Left ventricle myocardium inferior (tissue), 1 donor: ENCODE data around the gene GNB1L. TPM values are rescaled to one million over a fixed set of nuclear protein-coding genes. Genes with fewer than 3 reads are reported as not detected.

Source experiments
- DNase-seq: peaks from one replicate; pipeline ENCODE4 v3.0.0-alpha.2; 2020
- H3K27ac ChIP-seq: fragments of 200-600 bp; replicated peaks from 2 replicates; pipeline ENCODE4 v1.8.0; 2021
- H3K27me3 ChIP-seq: fragments of 200-600 bp; 2 replicates; pipeline ENCODE4 v1.8.0; 2021; ENCODE audit warnings: low read depth
- H3K36me3 ChIP-seq: fragments of 200-600 bp; 2 replicates; pipeline ENCODE4 v1.8.0; 2021
- H3K4me1 ChIP-seq: fragments of 200-600 bp; 2 replicates; pipeline ENCODE4 v1.8.0; 2021
- H3K4me3 ChIP-seq: fragments of 200-600 bp; 2 replicates; pipeline ENCODE4 v1.8.0; 2021; ENCODE audit warnings: mild to moderate bottlenecking, moderate library complexity
- H3K9me3 ChIP-seq: fragments of 200-600 bp; replicated peaks from 2 replicates; pipeline ENCODE4 v1.8.0; 2021
- intact Hi-C: fragments of 100-400 bp; cut with micrococcal nuclease; formaldehyde crosslinking; loops from one replicate; pipeline ENCODE4 v1.11.0; 2022
- total RNA-seq: library from RNA; stranded (reverse); fragmentation: NEBNext Ultra II Directional; extraction: Animal tissue kit (Norgen Biotek cat#: 25700); gene quantifications from one replicate; pipeline ENCODE4 v1.2.1, GENCODE V29; 2021
- TF ChIP-seq, protein P1 (sequence below): fragments of 200-600 bp; IDR thresholded peaks from 2 replicates; pipeline ENCODE4 v1.8.0; 2021; ENCODE audit warnings: antibody characterized with exemption, mild to moderate bottlenecking, borderline replicate concordance
- donor health status: DM: no; HTN: yes; CAD: no; lungs with severe emphysema.

The GNB1L gene
- total RNA-seq, 1 donor from 2014 or later = 2.9 TPM

DNA sequence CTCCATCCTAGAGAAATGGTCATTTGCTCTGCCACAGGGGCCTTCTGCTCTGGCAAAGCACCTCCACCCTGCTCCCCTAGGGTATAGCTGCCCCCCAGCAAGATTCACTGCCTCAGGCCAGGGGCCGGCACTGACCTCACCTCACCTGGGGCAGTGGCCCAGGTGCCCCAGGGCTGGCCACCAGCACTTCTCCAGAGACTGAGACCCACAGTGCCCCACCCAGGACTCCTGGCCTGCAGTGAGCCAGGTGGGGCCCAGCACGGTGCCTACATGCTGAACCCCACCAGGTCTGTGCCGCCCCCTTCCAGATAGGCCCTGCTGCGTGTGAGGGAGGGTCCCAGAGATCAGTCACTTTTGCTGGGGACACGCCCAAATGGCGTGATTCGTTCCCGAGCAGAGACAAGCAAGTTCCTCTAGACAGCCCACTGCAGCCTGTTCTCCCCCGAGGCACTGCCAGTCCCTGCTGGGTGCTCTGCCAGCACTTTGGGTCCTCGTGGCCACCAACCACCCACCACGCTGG is 10.8 kb downstream of the GNB1L start:
- Histone ChIP-seq H3K4me1 (peaks cover 29% of the 10 kb centered on the region), H3K9me3 (peaks cover 5% of the 10 kb centered on the region), H3K27ac (peak overlapping the region; percentile 66), H3K36me3 (no peaks in the 10 kb centered on the region), H3K27me3 (no peaks in the 10 kb centered on the region), H3K4me3 (no peak overlapping the region)
- DNase-seq = no peak
- intact Hi-C loops = no loop called here
- TF ChIP-seq, protein P1, sequence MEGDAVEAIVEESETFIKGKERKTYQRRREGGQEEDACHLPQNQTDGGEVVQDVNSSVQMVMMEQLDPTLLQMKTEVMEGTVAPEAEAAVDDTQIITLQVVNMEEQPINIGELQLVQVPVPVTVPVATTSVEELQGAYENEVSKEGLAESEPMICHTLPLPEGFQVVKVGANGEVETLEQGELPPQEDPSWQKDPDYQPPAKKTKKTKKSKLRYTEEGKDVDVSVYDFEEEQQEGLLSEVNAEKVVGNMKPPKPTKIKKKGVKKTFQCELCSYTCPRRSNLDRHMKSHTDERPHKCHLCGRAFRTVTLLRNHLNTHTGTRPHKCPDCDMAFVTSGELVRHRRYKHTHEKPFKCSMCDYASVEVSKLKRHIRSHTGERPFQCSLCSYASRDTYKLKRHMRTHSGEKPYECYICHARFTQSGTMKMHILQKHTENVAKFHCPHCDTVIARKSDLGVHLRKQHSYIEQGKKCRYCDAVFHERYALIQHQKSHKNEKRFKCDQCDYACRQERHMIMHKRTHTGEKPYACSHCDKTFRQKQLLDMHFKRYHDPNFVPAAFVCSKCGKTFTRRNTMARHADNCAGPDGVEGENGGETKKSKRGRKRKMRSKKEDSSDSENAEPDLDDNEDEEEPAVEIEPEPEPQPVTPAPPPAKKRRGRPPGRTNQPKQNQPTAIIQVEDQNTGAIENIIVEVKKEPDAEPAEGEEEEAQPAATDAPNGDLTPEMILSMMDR = no peak

DNA sequence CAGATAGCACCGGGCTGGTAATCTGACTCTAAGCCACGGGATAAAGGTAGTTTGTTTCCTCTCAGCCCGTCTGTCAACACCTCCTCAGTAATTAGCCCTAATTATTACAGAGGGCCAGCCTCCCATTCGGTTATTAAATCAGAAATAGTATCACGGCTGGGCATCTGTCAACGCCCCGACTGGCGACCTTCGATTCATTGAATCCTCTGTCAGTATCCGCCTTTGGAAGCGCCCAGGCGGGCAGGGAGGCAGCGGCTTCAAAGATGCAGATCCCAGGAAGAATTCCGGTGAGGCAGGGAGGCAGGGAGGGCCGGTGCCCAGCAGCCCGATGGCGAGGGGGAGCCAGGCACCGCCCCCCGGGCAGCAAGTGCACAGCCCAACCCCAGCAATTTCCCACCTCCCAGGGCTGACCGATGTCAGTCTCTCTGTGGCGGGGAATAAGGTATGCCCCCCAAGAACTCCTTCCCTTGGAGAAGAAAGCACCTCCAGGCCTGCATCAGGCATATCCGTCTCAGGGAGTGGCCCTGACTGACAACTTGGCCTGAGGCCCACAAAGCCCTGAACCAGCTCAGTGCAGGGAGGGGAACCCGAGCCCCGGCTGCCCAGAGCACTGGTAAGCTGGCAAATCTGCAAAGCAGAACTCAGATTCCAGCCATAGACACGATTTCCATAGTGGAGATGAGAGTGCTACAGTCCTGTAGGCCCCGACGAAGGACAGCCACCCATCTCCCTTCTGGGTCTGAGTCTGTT is 11.4 kb downstream of the GNB1L start:
- Histone ChIP-seq H3K9me3 (peaks cover 5% of the 10 kb centered on the region), H3K27me3 (no peaks in the 10 kb centered on the region), H3K36me3 (no peaks in the 10 kb centered on the region), H3K4me1 (peaks cover 29% of the 10 kb centered on the region), H3K27ac (no peak overlapping the region), H3K4me3 (no peak overlapping the region)
- TF ChIP-seq, protein P1 = no peak
- no peak for DNase-seq
- intact Hi-C loops = no loop called here

DNA sequence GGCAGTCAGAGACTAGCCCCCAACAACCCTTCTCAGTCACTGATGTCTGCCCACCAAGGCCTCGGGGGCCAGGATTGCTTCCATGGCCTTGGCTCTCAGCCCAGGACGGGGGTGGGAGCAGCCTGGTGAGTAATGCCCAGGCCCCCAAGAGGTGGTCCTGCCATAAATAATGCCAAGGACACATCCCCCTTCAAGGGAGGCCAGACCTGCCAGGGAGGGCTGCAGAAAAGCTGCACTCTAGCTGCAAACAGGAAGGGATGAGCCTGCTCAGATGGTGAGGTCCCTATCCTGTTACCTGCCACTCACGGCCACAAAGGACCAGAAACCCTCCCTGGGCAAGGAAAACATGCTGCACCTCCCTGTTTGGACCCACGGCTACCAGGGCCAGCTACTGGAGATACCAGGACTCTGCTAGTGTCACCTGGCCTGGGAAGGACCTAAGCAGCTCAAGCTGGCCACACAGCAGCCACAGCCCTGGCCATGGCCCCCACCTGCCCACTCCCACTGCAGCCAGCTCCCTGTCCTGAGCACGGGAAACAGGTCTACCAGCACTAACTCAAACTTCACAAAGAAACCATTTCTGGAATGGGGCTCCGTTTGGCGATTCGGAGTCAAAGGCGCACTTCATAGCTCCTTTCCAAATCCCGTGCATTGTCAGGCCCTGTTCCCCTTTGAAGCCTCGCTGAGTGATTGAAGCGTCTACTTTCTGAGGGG is 12.1 kb downstream of the GNB1L start:
- Histone ChIP-seq H3K4me1 (peaks cover 29% of the 10 kb centered on the region), H3K4me3 (no peak overlapping the region), H3K27me3 (no peaks in the 10 kb centered on the region), H3K27ac (no peak overlapping the region), H3K9me3 (peaks cover 5% of the 10 kb centered on the region), H3K36me3 (no peaks in the 10 kb centered on the region)
- TF ChIP-seq, protein P1 = no peak
- DNase-seq = no peak
- intact Hi-C loops = no loop called here

DNA sequence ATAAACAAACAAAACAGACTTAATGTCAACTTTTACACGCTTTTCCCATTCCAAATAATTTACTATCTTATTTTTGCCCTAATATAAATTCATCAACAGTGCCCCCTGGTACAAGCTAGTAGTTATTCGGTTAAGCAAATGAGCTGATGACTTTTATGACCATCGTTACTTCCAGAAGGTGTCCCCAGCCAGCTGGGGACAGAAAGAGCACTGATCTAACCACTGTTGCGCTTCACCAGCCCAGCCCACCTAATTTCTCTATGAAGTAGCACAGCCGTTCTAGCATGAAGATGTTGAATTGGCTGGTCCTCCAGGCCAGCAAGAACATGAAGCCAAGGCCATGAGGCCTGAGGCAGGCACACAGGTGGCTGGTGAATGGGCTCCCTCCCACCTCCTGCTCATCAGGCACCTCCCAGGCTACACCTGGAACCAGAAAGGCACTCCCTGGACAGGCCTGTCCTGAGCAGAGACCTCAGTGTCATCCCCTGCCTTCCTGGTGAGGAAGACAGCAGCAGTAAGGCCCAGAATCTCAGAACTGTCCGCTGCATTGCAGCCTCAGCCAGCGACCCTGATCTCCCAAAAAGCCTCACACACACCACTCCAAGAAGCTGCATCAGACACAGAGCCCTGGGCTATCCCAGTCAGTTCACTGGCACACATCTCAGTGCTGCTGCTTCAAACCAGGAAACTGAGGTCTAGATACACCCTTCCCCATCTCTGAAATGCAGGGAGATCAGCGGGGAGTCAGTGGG is 12.9 kb downstream of the GNB1L start:
- Histone ChIP-seq H3K4me1 (peaks cover 29% of the 10 kb centered on the region), H3K27me3 (no peaks in the 10 kb centered on the region), H3K27ac (no peak overlapping the region), H3K36me3 (no peaks in the 10 kb centered on the region), H3K4me3 (no peak overlapping the region), H3K9me3 (peaks cover under 1% of the 10 kb centered on the region)
- no peak for DNase-seq
- TF ChIP-seq, protein P1 = no peak
- intact Hi-C loops = no loop called here

DNA sequence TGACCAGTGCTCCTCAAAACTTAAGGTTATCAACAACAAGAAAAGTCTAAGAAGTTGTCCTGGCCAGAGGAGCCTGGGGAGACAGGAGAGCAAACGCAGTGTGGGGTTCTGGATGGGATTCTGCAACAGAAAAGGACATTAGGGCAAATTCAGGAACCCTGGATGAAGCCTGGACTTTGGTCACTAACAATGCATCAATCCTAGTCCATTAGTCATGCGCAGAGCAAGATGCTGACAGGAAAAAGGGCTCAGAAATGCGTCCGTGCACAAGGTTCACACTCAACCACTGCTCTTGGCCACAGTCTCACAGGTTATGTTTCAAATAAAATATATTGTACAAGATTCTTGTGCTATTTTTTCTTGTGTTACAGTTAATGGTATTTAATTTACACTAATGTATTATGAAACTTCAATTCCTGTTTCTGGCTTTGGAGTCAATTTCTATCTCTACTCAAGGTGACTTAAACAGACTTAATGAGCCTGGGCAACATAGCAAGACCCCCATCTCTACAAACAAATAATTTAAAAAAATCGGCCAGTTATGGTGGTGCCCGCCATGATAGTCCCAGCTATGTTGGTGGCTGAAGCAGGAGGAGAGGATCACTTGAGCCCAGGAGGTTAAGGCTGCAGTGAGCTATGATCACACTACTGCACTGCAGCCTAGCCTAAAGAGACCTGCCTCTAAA is 13.6 kb downstream of the GNB1L start:
- H3K36me3 ChIP-seq = no peaks in the 10 kb centered on the region
- TF ChIP-seq, protein P1 = no peak
- H3K27me3 ChIP-seq = no peaks in the 10 kb centered on the region
- no peaks in the 10 kb centered on the region for H3K9me3 ChIP-seq
- intact Hi-C loops = no loop called here
- no peak overlapping the region for H3K27ac ChIP-seq
- peaks cover 29% of the 10 kb centered on the region for H3K4me1 ChIP-seq
- H3K4me3 ChIP-seq = no peak overlapping the region
- DNase-seq = no peak
